ENCODE data around the gene SPX.

- TF ChIP-seq, protein P1, sequence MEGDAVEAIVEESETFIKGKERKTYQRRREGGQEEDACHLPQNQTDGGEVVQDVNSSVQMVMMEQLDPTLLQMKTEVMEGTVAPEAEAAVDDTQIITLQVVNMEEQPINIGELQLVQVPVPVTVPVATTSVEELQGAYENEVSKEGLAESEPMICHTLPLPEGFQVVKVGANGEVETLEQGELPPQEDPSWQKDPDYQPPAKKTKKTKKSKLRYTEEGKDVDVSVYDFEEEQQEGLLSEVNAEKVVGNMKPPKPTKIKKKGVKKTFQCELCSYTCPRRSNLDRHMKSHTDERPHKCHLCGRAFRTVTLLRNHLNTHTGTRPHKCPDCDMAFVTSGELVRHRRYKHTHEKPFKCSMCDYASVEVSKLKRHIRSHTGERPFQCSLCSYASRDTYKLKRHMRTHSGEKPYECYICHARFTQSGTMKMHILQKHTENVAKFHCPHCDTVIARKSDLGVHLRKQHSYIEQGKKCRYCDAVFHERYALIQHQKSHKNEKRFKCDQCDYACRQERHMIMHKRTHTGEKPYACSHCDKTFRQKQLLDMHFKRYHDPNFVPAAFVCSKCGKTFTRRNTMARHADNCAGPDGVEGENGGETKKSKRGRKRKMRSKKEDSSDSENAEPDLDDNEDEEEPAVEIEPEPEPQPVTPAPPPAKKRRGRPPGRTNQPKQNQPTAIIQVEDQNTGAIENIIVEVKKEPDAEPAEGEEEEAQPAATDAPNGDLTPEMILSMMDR (IDR thresholded peaks at IDR 0.05; ENCODE audit: low read length) = no peak
- TF ChIP-seq EZH2 (optimal IDR thresholded peaks at IDR 0.05; ENCODE audit: low read depth, low read length) = no peak
- no peak for TF ChIP-seq EZH2phosphoT487 (IDR thresholded peaks at IDR 0.05; ENCODE audit: low read length)
These were observed 21.3 kb downstream of the SPX start for GRCh38 chr12:21547437-21547836.
